ENCODE results near the gene NXPH1.

The NXPH1 gene

DNA sequence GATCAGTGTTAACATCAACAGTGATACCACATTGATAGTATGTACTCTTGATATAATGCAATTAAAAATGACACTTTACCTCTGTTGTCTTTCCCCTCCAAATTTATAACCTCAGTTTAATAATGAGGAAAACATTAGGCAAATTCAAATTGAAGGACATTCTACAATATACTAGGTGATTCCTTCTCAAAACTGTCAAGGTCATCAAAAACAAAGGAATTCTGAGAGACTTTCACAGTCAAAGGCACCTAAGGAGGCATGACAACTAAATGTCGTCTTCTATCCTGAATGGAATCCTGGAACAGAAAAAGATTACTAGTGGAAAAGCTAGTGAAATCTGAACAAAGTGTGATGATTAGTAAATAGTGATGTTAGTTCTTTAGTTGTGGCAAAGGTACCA, 22.3 kb upstream of the NXPH1 start:
- Histone ChIP-seq H3K27me3 (ENCODE audit: insufficient read depth, low read depth, severe bottlenecking) (no peaks in the 10 kb centered on the region), H3K27ac (no peak overlapping the region), H3K9me3 (ENCODE audit: severe bottlenecking) (no peaks in the 10 kb centered on the region), H3K36me3 (no peaks in the 10 kb centered on the region), H3K4me3 (ENCODE audit: low read depth, low read length) (no peak overlapping the region)
- TF ChIP-seq, protein P1, sequence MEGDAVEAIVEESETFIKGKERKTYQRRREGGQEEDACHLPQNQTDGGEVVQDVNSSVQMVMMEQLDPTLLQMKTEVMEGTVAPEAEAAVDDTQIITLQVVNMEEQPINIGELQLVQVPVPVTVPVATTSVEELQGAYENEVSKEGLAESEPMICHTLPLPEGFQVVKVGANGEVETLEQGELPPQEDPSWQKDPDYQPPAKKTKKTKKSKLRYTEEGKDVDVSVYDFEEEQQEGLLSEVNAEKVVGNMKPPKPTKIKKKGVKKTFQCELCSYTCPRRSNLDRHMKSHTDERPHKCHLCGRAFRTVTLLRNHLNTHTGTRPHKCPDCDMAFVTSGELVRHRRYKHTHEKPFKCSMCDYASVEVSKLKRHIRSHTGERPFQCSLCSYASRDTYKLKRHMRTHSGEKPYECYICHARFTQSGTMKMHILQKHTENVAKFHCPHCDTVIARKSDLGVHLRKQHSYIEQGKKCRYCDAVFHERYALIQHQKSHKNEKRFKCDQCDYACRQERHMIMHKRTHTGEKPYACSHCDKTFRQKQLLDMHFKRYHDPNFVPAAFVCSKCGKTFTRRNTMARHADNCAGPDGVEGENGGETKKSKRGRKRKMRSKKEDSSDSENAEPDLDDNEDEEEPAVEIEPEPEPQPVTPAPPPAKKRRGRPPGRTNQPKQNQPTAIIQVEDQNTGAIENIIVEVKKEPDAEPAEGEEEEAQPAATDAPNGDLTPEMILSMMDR (IDR thresholded peaks at IDR 0.05; ENCODE audit: low read depth, low read length): no peak
- no peak for DNase-seq

DNA sequence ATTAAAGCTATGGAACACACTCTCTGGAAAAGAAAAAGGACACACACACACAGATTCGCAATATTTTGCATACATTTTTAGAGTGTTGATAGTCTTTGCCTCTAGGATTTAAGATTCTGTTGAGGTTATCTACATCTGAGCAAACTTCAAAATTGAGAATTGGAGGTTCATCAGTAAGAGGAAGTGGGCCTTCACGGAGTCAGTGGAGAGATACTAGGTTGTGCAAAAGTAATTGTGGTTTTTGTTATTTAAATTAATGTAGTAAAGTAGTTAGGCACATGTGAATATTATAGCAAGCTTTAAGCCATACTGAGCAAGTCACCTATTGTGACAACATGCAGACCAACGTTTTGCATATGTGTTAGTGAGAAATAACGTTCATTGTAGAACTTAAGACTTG, 19.8 kb upstream of the NXPH1 start:
- Histone ChIP-seq H3K9me3 (ENCODE audit: severe bottlenecking) (no peaks in the 10 kb centered on the region), H3K36me3 (no peaks in the 10 kb centered on the region), H3K4me3 (ENCODE audit: low read depth, low read length) (no peak overlapping the region), H3K27ac (no peak overlapping the region), H3K27me3 (ENCODE audit: insufficient read depth, low read depth, severe bottlenecking) (no peaks in the 10 kb centered on the region)
- no peak for DNase-seq
- TF ChIP-seq, protein P1 (IDR thresholded peaks at IDR 0.05; ENCODE audit: low read depth, low read length): no peak

DNA sequence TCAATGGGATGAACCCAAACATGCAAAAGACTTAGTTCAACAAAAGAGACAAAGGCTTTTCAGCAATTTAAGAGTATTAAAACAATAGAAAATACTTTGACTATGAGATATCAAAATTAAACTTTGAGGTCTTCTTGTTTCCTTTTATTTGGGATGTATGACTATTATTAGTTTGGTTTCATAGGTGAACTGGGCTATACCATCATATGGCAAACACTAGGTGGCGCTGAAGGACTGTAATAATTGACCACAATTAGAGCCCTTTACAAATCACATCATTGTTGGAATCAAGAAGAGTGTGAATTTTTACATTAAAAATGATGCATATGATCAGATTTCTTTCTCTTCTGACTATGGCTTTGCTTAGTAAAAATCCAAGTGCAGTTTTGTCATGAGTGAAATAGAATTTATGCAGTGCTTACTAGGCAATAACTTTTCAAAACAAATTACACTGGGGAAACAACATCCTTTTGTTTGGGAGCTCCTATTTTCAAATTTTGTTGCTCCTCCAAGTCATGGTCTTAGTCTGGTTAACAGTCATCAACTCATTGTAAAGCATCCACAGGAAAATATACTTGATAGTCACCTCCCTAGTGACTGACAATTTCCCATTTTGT, 14.7 kb upstream of the NXPH1 start:
- DNase-seq: peak; percentile 64
- Histone ChIP-seq H3K4me3 (ENCODE audit: low read depth, low read length) (no peak overlapping the region), H3K27me3 (ENCODE audit: insufficient read depth, low read depth, severe bottlenecking) (no peaks in the 10 kb centered on the region), H3K36me3 (no peaks in the 10 kb centered on the region), H3K27ac (no peak overlapping the region), H3K9me3 (ENCODE audit: severe bottlenecking) (no peaks in the 10 kb centered on the region)
- TF ChIP-seq, protein P1 (IDR thresholded peaks at IDR 0.05; ENCODE audit: low read depth, low read length): peak; percentile 47

DNA sequence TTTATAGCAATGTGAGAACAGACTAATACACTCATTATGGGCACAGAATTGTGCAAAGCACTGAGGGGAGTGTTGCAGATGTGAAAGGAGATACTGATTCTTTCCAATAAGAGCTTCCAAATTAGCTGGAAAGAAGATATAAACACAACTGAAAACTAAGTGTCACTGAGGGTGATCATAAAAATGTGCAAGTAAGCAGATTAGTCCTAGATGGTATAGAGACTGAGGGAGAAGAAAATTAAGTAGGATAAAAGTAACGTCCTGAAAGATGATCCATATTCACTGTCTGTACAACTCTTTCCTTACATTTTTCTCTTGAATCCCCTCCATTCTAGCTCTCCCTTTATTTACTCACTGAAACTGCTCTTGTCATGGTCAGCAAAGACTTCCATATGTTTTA, 11.2 kb upstream of the NXPH1 start:
- no peak for DNase-seq
- no peaks in the 10 kb centered on the region for H3K27me3 ChIP-seq (ENCODE audit: insufficient read depth, low read depth, severe bottlenecking)
- H3K4me3 ChIP-seq (ENCODE audit: low read depth, low read length): no peak overlapping the region
- no peaks in the 10 kb centered on the region for H3K9me3 ChIP-seq (ENCODE audit: severe bottlenecking)
- TF ChIP-seq, protein P1 (IDR thresholded peaks at IDR 0.05; ENCODE audit: low read depth, low read length): no peak
- no peaks in the 10 kb centered on the region for H3K36me3 ChIP-seq
- no peak overlapping the region for H3K27ac ChIP-seq

DNA sequence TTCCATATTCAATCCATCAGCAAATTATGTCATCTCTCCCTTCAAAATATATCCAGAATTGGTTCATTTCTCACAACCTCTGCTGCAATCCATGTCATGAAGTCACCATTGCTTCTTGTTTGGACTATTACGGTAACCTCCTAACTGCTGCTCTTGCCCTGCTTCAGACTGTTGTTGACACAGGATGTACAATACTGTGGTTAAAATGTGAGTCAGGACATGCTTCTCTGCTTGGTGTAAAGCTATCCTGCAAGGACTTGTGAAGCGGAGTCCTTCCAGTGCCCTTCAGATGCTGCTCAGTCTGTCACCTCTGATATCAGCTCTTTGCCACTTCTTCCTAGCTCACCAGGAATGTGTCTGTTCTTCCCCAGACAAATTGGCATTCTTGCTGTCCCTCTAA, 10.4 kb upstream of the NXPH1 start:
- Histone ChIP-seq H3K36me3 (no peaks in the 10 kb centered on the region), H3K4me3 (ENCODE audit: low read depth, low read length) (no peak overlapping the region), H3K27ac (no peak overlapping the region), H3K27me3 (ENCODE audit: insufficient read depth, low read depth, severe bottlenecking) (no peaks in the 10 kb centered on the region), H3K9me3 (ENCODE audit: severe bottlenecking) (no peaks in the 10 kb centered on the region)
- TF ChIP-seq, protein P1 (IDR thresholded peaks at IDR 0.05; ENCODE audit: low read depth, low read length): no peak
- no peak for DNase-seq

DNA sequence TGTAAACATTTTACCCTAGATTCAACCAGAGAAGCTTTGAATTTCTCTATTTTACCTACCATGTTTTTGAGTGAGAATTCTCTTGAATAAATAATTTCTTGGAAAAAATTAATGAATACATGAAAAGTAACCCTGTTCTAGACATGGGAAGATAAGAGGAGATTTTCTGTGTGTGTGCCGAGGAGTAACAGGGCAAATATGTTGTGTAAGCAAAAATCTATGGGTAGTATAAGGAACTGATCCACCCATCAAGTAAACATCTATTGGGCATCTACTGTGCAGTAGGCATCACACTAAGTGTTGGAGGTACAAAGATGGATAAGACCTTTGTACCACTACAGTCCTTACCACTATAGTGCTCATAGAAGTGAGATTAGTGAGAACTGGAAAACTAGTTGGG, 8.2 kb upstream of the NXPH1 start:
- Histone ChIP-seq H3K36me3 (no peaks in the 10 kb centered on the region), H3K27me3 (ENCODE audit: insufficient read depth, low read depth, severe bottlenecking) (no peaks in the 10 kb centered on the region), H3K4me3 (ENCODE audit: low read depth, low read length) (no peak overlapping the region), H3K27ac (no peak overlapping the region), H3K9me3 (ENCODE audit: severe bottlenecking) (no peaks in the 10 kb centered on the region)
- no peak for DNase-seq
- TF ChIP-seq, protein P1 (IDR thresholded peaks at IDR 0.05; ENCODE audit: low read depth, low read length): no peak
